Measurements from ENCODE around the gene RGS3.

Gene RGS3

GRCh38 chr9:113481176-113481787 lies 17.8 kb downstream of the RGS3 start:
- no peak for TF ChIP-seq CTCF (conservative IDR thresholded peaks at IDR 0.05; ENCODE audit: low read length)
- DNase-seq (ENCODE audit: low read depth): no peak
- no peak overlapping the region for H3K4me3 ChIP-seq (ENCODE audit: low read length)

GRCh38 chr9:113482341-113482740 lies 18.8 kb downstream of the RGS3 start:
- H3K4me3 ChIP-seq (ENCODE audit: low read length): no peak overlapping the region
- no peak for DNase-seq (ENCODE audit: low read depth)
- TF ChIP-seq CTCF (conservative IDR thresholded peaks at IDR 0.05; ENCODE audit: low read length): no peak

GRCh38 chr9:113482991-113483675 lies 19.6 kb downstream of the RGS3 start:
- no peak overlapping the region for H3K4me3 ChIP-seq (ENCODE audit: low read length)
- DNase-seq (ENCODE audit: low read depth): no peak
- TF ChIP-seq CTCF (conservative IDR thresholded peaks at IDR 0.05; ENCODE audit: low read length): no peak

- DNase-seq (ENCODE audit: low read depth): no peak
- H3K4me3 ChIP-seq (ENCODE audit: low read length): no peak overlapping the region
- no peak for TF ChIP-seq CTCF (conservative IDR thresholded peaks at IDR 0.05; ENCODE audit: low read length)
These were observed 20.2 kb downstream of the RGS3 start for GRCh38 chr9:113483676-113484257.

GRCh38 chr9:113484258-113484730 lies 20.8 kb downstream of the RGS3 start:
- H3K4me3 ChIP-seq (ENCODE audit: low read length): no peak overlapping the region
- TF ChIP-seq CTCF (conservative IDR thresholded peaks at IDR 0.05; ENCODE audit: low read length): no peak
- DNase-seq (ENCODE audit: low read depth): no peak

GRCh38 chr9:113485761-113486115 lies 22.2 kb downstream of the RGS3 start:
- no peak overlapping the region for H3K4me3 ChIP-seq (ENCODE audit: low read length)
- no peak for TF ChIP-seq CTCF (conservative IDR thresholded peaks at IDR 0.05; ENCODE audit: low read length)
- DNase-seq (ENCODE audit: low read depth): no peak

GRCh38 chr9:113486327-113486726 lies 22.8 kb downstream of the RGS3 start:
- no peak for DNase-seq (ENCODE audit: low read depth)
- TF ChIP-seq CTCF (conservative IDR thresholded peaks at IDR 0.05; ENCODE audit: low read length): no peak
- no peak overlapping the region for H3K4me3 ChIP-seq (ENCODE audit: low read length)
